GM12878 (cell line): ENCODE measurements around the gene ABHD8. TPM values are rescaled to one million over a fixed set of nuclear protein-coding genes. Genes with fewer than 3 reads are reported as not detected.

Experiments
- ATAC-seq: fragments of 200-7000 bp; cut with Tn5 transposase; 3 replicates; pipeline ENCODE4 v1.9.1; 2020; ENCODE audit warnings: mild to moderate bottlenecking, moderate library complexity
- BruUV-seq: library from RNA; stranded (reverse); fragments of 400-500 nt; replicated peaks from 2 replicates; lab custom pipeline; 2021; lab: Mats Ljungman, UMichigan
- CTCF ChIA-PET: fragments of 300-600 bp; sonication (Branson Sonifier 250); formaldehyde crosslinking; extraction: SDS; loops from one replicate; lab custom pipeline; 2021; ENCODE audit warnings: inconsistent platforms; lab: Yijun Ruan, JAX
- POLR2A ChIA-PET: fragments of 350-600 bp; formaldehyde crosslinking; extraction: SDS; loops from one replicate; lab custom pipeline; 2021; ENCODE audit warnings: inconsistent platforms; lab: Charles Lee
- RAD21 ChIA-PET: fragments of 300-600 bp; sonication (Branson Sonifier 250); formaldehyde crosslinking; loops from one replicate; lab custom pipeline; 2023; ENCODE audit warnings: antibody characterized with exemption; ENCODE audit not compliant: unreplicated experiment; lab: Charles Lee
- SMC1A ChIA-PET: fragments of 300-600 bp; sonication (Branson Sonifier 250); formaldehyde crosslinking; loops from one replicate; lab custom pipeline; 2023; ENCODE audit not compliant: unreplicated experiment, uncharacterized antibody; lab: Charles Lee
- DNase-seq: peaks from one replicate; pipeline ENCODE4 v3.0.0-alpha.2; 2011; ENCODE audit warnings: low read depth, low spot score
- FAIRE-seq: peaks from 3 replicates; lab custom pipeline; 2011; peaks lifted over from hg19 to GRCh38; lab: Jason Lieb, UNC
- H2AFZ ChIP-seq: 2 replicates; pipeline ENCODE4 v1.6.0; 2011; ENCODE audit warnings: low read depth, low read length, control low read depth; ENCODE audit not compliant: control insufficient read depth
- H3K27ac ChIP-seq: 2 replicates; pipeline ENCODE4 v1.5.1; 2011; ENCODE audit warnings: control low read depth; ENCODE audit not compliant: control insufficient read depth, insufficient read depth
- H3K27me3 ChIP-seq, 2 experiments: replicated peaks in 1 of 2; 2 replicates each; pipeline versions ENCODE4 v1.6.0 to v1.6.1; 2011; ENCODE audit warnings: low read length in 1 of 2; ENCODE audit not compliant: control insufficient read depth in 2 of 2, insufficient read depth in 2 of 2
- H3K36me3 ChIP-seq, 2 experiments: 2 replicates each; pipeline ENCODE4 v1.5.1; 2011; ENCODE audit warnings: low read length in 1 of 2; ENCODE audit not compliant: control insufficient read depth in 2 of 2, insufficient read depth in 2 of 2
- H3K4me1 ChIP-seq: 2 replicates; pipeline ENCODE4 v1.6.1; 2011; ENCODE audit warnings: mild to moderate bottlenecking, low read length, moderate library complexity, mixed read lengths; ENCODE audit not compliant: control insufficient read depth, insufficient read depth
- H3K4me2 ChIP-seq: 2 replicates; pipeline ENCODE4 v1.6.0; 2011; ENCODE audit warnings: control low read depth; ENCODE audit not compliant: control insufficient read depth, insufficient read depth
- H3K4me3 ChIP-seq: fragments of 200-600 bp; sonication (generic); 2 replicates; pipeline ENCODE4 v1.5.1; 2016
- H3K79me2 ChIP-seq: 2 replicates; pipeline ENCODE4 v1.6.0; 2011; ENCODE audit warnings: low read length; ENCODE audit not compliant: control insufficient read depth, insufficient read depth
- H3K9ac ChIP-seq: 2 replicates; pipeline ENCODE4 v1.8.0; 2011; ENCODE audit warnings: low read length, control low read depth, mixed read lengths; ENCODE audit not compliant: control insufficient read depth, insufficient read depth
- H3K9me3 ChIP-seq: replicated peaks from 3 replicates; pipeline ENCODE4 v1.5.1; 2011; ENCODE audit warnings: mild to moderate bottlenecking, low read length; ENCODE audit not compliant: control insufficient read depth, insufficient read depth
- H4K20me1 ChIP-seq: 2 replicates; pipeline ENCODE4 v1.6.0; 2011; ENCODE audit not compliant: control insufficient read depth, insufficient read depth
- CREM ChIP-seq: IDR thresholded peaks from 2 replicates; pipeline ENCODE4 v1.6.1; 2014; ENCODE audit warnings: antibody characterized with exemption, low read depth
- DPF2 ChIP-seq: fragments of 450-650 bp; IDR thresholded peaks from 2 replicates; pipeline ENCODE4 v1.6.1; 2017; ENCODE audit warnings: mild to moderate bottlenecking
- KAT2A ChIP-seq: conservative IDR thresholded peaks from 2 replicates; pipeline ENCODE4 v1.6.1; 2011; ENCODE audit warnings: low read depth, low read length; ENCODE audit not compliant: control insufficient read depth
- MYB ChIP-seq: fragments of 150-350 bp; IDR thresholded peaks from 2 replicates; pipeline ENCODE4 v1.6.1; 2014; ENCODE audit warnings: mild to moderate bottlenecking, low read depth, low read length, borderline replicate concordance
- MYC ChIP-seq: IDR thresholded peaks from 2 replicates; pipeline ENCODE4 v1.6.1; 2011; ENCODE audit warnings: mild to moderate bottlenecking, low read length, moderate library complexity, inconsistent platforms; ENCODE audit not compliant: insufficient read depth, insufficient replicate concordance, insufficient read length, severe bottlenecking
- NFXL1 ChIP-seq: fragments of 450-650 bp; IDR thresholded peaks from 2 replicates; pipeline ENCODE4 v1.6.1; 2017; ENCODE audit warnings: antibody characterized with exemption, mild to moderate bottlenecking, borderline replicate concordance
- NR2C2 ChIP-seq: IDR thresholded peaks from 2 replicates; pipeline ENCODE4 v1.6.1; 2011; ENCODE audit warnings: borderline replicate concordance, low read depth; ENCODE audit not compliant: control insufficient read depth, insufficient read length
- POLR2AphosphoS2 ChIP-seq: IDR thresholded peaks from 2 replicates; pipeline ENCODE4 v1.6.1; 2011; ENCODE audit warnings: low read depth, mild to moderate bottlenecking, low read length, improper control_type of control experiment, moderate library complexity
- RFX5 ChIP-seq: IDR thresholded peaks from 2 replicates; pipeline ENCODE4 v1.6.1; 2011; ENCODE audit warnings: low read depth, low read length, improper control_type of control experiment
- TCF12 ChIP-seq: IDR thresholded peaks from 2 replicates; pipeline ENCODE4 v1.6.1; 2011; ENCODE audit warnings: low read depth, mild to moderate bottlenecking, low read length
- USF1 ChIP-seq: IDR thresholded peaks from 2 replicates; pipeline ENCODE4 v1.6.1; 2011; ENCODE audit warnings: borderline replicate concordance, low read depth, mild to moderate bottlenecking, moderate library complexity, mixed read lengths, low read length; ENCODE audit not compliant: insufficient read depth; ENCODE audit errors: extremely low read length
- ZBTB11 ChIP-seq: fragments of 450-650 bp; formaldehyde crosslinking; IDR thresholded peaks from 2 replicates; pipeline ENCODE4 v1.5.0; 2022; ENCODE audit warnings: mild to moderate bottlenecking, missing genetic modification characterization
- ZNF687 ChIP-seq: fragments of 450-650 bp; IDR thresholded peaks from 2 replicates; pipeline ENCODE4 v1.6.1; 2017; ENCODE audit warnings: mild to moderate bottlenecking, moderate library complexity
- WGBS: methylation state at CpG from one replicate; pipeline ENCODE4 v1.1.6; 2016; ENCODE audit warnings: low lambda C conversion rate; ENCODE audit not compliant: insufficient replicate concordance, insufficient coverage; ENCODE audit errors: missing lambda C conversion rate; 5-methylcytosine and 5-hydroxymethylcytosine counted together
- in situ Hi-C: fragments of 300-500 bp; cut with MboI; formaldehyde crosslinking; loops from 9 replicates; pipeline ENCODE4 v1.14.3; 2018; ENCODE audit warnings: mixed read lengths
- intact Hi-C: fragments of 100-400 bp; cut with micrococcal nuclease; formaldehyde crosslinking; loops from one replicate; pipeline ENCODE4 v1.14.2; 2022; ENCODE audit not compliant: unreplicated experiment
- polyA plus RNA-seq, 11 experiments: library from polyadenylated mRNA; depleted of rRNA in 4 of 11; unstranded in 6 of 11; stranded (reverse) in 5 of 11; fragments of >200 nt; fragmentation: Nextera tagmentation in 4 of 11; fragmentation: Illumina TruSeq in 1 of 11; extraction: Ambion mirVana in 4 of 11; extraction: Trizol in 1 of 11; gene quantifications; 1 replicate in 1 of 11; 2 replicates in 10 of 11; pipeline versions ENCODE4 v1.2.1 to v1.2.3, GENCODE V29; 2011 to 2016; ENCODE audit warnings: inconsistent platforms in 2 of 11, missing spikeins in 2 of 11, low read depth in 1 of 11
- total RNA-seq, 4 experiments: library from RNA; depleted of rRNA in 3 of 4; stranded (reverse); fragments of >200 nt in 3 of 4; fragmentation: Illumina TruSeq in 1 of 4; extraction: Trizol in 1 of 4; gene quantifications; 2 replicates each; pipeline versions ENCODE4 v1.2.1 to v1.2.3, GENCODE V29; 2013 to 2021
- TF ChIP-seq, protein P1 (sequence below): fragments of 450-650 bp; IDR thresholded peaks from 2 replicates; pipeline ENCODE4 v1.6.1; 2017; ENCODE audit warnings: low read depth, mild to moderate bottlenecking, moderate library complexity

Gene ABHD8
- total and polyA plus RNA-seq, 10 of the 15 experiments (the other 5 are each of a cell fraction or from before 2014, with no cell fraction given) = 0.03 to 12.5 (median 6.0) TPM

DNA sequence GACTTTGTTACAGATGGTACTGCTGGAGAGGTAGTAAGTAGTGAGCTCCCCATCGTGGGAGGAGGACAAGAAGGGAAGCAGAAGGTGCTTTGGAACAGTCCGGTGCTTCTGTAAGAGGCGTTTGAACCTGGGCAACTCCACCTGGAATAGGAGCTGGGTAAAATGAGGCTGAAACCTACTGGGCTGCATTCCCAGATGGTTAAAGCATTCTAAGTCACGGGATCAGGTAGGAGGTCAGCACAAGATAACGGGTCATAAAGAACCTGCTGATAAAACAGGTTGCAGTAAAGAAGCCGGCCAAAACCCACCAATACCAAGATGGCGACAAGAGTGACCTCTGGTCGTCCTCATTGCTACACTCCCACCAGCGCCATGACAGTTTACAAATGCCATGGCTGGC is 16.5 kb downstream of the ABHD8 start:
- CTCF ChIA-PET = interaction anchor here (1.0 to 1.6 kb wide), 4 partner anchors 19 to 103 kb away, joined by 3 to 5 read pairs (median 4); partner anchors contain the start of gene MRPL34
- 98% methylated on average over 9 of the region's 9 CpGs for WGBS
- in situ Hi-C loops (loop anchor here (5.0 kb wide), 1 partner anchor 214 kb away; no protein-coding TSS in a partner anchor), intact Hi-C loops (no loop called here)
- Histone ChIP-seq H4K20me1 (no peaks in the 10 kb centered on the region), H3K4me1 (peaks cover 4% of the 10 kb centered on the region), H3K4me3 (no peak overlapping the region), H3K27ac (no peak overlapping the region), H3K27me3 (no peaks in the 10 kb centered on the region), H3K9ac (no peak overlapping the region), H3K4me2 (no peak overlapping the region), H3K36me3 (peaks cover 0 to 7% of the 10 kb centered on the region in 2 experiments; a peak in 2 of 4 replicates), H3K79me2 (no peaks in the 10 kb centered on the region; the same call in 1 of the 2 replicates), H2AFZ (no peak overlapping the region), H3K9me3 (no peaks in the 10 kb centered on the region)
- ATAC-seq = no peak
- no peak for FAIRE-seq
- RAD21 ChIA-PET = no interaction called here
- no peak for DNase-seq
- no TSS peak for BruUV-seq
- SMC1A ChIA-PET = interaction anchor here (1.7 kb wide), 1 partner anchor 99 kb away, joined by 3 read pairs; no protein-coding TSS in a partner anchor
- POLR2A ChIA-PET = no interaction called here
- no peak for TF ChIP-seq ZBTB11 (CRISPR knock-in tag)
- TF ChIP-seq MYB = no peak
- no peak for TF ChIP-seq USF1
- TF ChIP-seq KAT2A = no peak
- TF ChIP-seq TCF12 = no peak
- TF ChIP-seq ZNF687 = no peak
- TF ChIP-seq POLR2AphosphoS2 = no peak
- no peak for TF ChIP-seq MYC
- TF ChIP-seq RFX5 = no peak
- no peak for TF ChIP-seq CREM
- TF ChIP-seq, protein P1, sequence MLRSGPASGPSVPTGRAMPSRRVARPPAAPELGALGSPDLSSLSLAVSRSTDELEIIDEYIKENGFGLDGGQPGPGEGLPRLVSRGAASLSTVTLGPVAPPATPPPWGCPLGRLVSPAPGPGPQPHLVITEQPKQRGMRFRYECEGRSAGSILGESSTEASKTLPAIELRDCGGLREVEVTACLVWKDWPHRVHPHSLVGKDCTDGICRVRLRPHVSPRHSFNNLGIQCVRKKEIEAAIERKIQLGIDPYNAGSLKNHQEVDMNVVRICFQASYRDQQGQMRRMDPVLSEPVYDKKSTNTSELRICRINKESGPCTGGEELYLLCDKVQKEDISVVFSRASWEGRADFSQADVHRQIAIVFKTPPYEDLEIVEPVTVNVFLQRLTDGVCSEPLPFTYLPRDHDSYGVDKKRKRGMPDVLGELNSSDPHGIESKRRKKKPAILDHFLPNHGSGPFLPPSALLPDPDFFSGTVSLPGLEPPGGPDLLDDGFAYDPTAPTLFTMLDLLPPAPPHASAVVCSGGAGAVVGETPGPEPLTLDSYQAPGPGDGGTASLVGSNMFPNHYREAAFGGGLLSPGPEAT = no peak
- no peak for TF ChIP-seq NFXL1
- TF ChIP-seq NR2C2 = no peak
- TF ChIP-seq DPF2 = no peak
